Measurements from ENCODE around the gene INS.

DNA sequence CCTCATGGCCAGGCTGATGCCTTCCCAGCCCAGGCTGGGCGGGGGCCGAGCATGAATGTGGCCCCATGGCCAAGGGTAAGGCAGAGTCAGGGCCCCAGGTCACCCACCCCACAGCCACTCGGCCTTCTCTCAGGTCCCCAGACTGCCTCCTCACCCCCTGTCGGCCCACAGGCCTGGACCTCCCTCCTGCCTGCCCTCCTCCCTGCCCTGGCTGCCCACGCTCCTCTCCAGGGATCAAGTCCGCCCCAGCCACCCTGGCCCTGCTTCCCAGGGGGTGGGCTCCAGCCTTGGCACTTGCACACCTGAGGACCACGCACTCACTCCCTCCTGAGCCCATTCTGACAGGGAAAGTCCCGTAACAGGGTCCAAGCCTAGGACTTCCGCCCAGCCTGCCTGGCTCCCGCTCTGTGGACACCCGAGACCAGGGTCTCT is 48.4 kb upstream of the INS start:
- TF ChIP-seq RAD21 (IDR thresholded peaks at IDR 0.05; ENCODE audit: low read length) (no peak), SMC3 (IDR thresholded peaks at IDR 0.05; ENCODE audit: low read depth, low read length) (no peak), POLR2A (IDR thresholded peaks at IDR 0.05; ENCODE audit: low read depth, low read length) (no peak), MXI1 (IDR thresholded peaks at IDR 0.05; ENCODE audit: borderline replicate concordance, low read depth, low read length) (no peak), CHD1 (IDR thresholded peaks at IDR 0.05; ENCODE audit: low read depth, low read length) (no peak)
- TF ChIP-seq, protein P1, sequence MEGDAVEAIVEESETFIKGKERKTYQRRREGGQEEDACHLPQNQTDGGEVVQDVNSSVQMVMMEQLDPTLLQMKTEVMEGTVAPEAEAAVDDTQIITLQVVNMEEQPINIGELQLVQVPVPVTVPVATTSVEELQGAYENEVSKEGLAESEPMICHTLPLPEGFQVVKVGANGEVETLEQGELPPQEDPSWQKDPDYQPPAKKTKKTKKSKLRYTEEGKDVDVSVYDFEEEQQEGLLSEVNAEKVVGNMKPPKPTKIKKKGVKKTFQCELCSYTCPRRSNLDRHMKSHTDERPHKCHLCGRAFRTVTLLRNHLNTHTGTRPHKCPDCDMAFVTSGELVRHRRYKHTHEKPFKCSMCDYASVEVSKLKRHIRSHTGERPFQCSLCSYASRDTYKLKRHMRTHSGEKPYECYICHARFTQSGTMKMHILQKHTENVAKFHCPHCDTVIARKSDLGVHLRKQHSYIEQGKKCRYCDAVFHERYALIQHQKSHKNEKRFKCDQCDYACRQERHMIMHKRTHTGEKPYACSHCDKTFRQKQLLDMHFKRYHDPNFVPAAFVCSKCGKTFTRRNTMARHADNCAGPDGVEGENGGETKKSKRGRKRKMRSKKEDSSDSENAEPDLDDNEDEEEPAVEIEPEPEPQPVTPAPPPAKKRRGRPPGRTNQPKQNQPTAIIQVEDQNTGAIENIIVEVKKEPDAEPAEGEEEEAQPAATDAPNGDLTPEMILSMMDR (conservative IDR thresholded peaks at IDR 0.05; ENCODE audit: low read depth, low read length), result no peak
- TF ChIP-seq, protein P2, sequence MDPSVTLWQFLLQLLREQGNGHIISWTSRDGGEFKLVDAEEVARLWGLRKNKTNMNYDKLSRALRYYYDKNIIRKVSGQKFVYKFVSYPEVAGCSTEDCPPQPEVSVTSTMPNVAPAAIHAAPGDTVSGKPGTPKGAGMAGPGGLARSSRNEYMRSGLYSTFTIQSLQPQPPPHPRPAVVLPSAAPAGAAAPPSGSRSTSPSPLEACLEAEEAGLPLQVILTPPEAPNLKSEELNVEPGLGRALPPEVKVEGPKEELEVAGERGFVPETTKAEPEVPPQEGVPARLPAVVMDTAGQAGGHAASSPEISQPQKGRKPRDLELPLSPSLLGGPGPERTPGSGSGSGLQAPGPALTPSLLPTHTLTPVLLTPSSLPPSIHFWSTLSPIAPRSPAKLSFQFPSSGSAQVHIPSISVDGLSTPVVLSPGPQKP (IDR thresholded peaks at IDR 0.05; ENCODE audit: borderline replicate concordance, low read depth, low read length), result no peak

Data from IMR-90 (cell line).